Activated naive CD4-positive, alpha-beta T cell treated with anti-CD3 and anti-CD28 coated beads, Interleukin-2, amount 50 U/mL, for 24 hours (primary cell): Measurements from ENCODE around the gene SYF2.

Experiments
- H3K27ac Mint-ChIP-seq: one replicate; pipeline ENCODE4 v1.8.0; 2021; ENCODE audit warnings: mild to moderate bottlenecking, mixed read lengths
- H3K27me3 Mint-ChIP-seq: one replicate; pipeline ENCODE4 v1.8.0; 2021; ENCODE audit warnings: mixed read lengths
- H3K36me3 Mint-ChIP-seq: one replicate; pipeline ENCODE4 v1.8.0; 2021; ENCODE audit warnings: mixed read lengths
- H3K4me1 Mint-ChIP-seq: one replicate; pipeline ENCODE4 v1.8.0; 2021; ENCODE audit warnings: mixed read lengths
- H3K4me3 Mint-ChIP-seq: one replicate; pipeline ENCODE4 v1.8.0; 2021; ENCODE audit warnings: mild to moderate bottlenecking, mixed read lengths
- H3K9me3 Mint-ChIP-seq: one replicate; pipeline ENCODE4 v1.8.0; 2021; ENCODE audit warnings: mixed read lengths

The SYF2 gene

GRCh38 chr1:25185409-25186160 lies 46.7 kb downstream of the SYF2 start:
- no peaks in the 10 kb centered on the region for H3K4me1 Mint-ChIP-seq

DNA sequence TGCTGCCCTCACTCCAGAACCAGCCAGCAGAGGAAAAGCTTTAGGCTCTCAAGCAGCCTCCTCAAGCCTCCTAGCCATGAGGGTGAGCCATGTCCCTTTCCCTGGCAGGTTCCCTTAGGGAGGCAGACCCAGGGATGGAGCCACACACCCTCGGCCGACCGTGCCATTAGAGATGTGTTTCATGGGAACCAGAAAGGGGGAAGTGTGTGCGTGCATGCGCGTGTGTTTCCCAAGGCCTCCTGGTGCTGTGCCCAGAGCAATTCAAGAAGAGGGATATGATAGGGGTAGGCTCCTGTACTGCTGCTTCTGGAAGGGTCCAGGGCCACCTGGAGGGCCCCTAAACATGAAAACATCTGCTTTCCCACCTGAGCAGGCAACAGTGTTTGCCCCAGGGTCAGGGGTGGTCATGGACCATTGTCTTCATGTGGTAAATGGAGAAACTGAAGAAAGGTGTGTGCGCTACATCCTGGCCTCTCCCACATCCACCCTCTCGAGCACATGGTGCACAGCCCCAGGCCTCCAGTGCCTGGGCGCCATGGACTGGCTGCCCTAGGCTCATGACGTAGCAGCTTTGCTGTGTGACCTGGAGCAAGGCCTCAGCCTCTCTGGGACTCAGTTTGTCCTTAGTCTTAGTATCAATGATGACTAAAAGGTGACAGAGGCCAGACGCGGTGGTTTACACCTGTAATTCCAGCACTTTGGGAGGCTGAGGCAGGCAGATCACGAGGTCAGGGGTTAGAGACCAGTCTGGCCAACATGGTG lies 48.1 kb downstream of the SYF2 start:
- no peaks in the 10 kb centered on the region for H3K9me3 Mint-ChIP-seq
- no peaks in the 10 kb centered on the region for H3K36me3 Mint-ChIP-seq
- no peaks in the 10 kb centered on the region for H3K27me3 Mint-ChIP-seq
- no peaks in the 10 kb centered on the region for H3K4me1 Mint-ChIP-seq
- no peak overlapping the region for H3K27ac Mint-ChIP-seq
- H3K4me3 Mint-ChIP-seq = no peak overlapping the region

More at GRCh38 chr1:25185409-25186160, 46.7 kb downstream of the SYF2 start:
- no peaks in the 10 kb centered on the region for H3K9me3 Mint-ChIP-seq
- no peaks in the 10 kb centered on the region for H3K27me3 Mint-ChIP-seq
- H3K36me3 Mint-ChIP-seq = no peaks in the 10 kb centered on the region
- no peak overlapping the region for H3K4me3 Mint-ChIP-seq
- no peak overlapping the region for H3K27ac Mint-ChIP-seq

GRCh38 chr1:25183126-25183980 lies 48.9 kb downstream of the SYF2 start:
- Mint-ChIP-seq H3K9me3 (no peaks in the 10 kb centered on the region), H3K4me1 (no peaks in the 10 kb centered on the region), H3K27ac (no peak overlapping the region), H3K36me3 (no peaks in the 10 kb centered on the region), H3K27me3 (no peaks in the 10 kb centered on the region), H3K4me3 (no peak overlapping the region)

GRCh38 chr1:25182629-25183028 lies 49.7 kb downstream of the SYF2 start:
- Mint-ChIP-seq H3K4me1 (no peaks in the 10 kb centered on the region), H3K36me3 (no peaks in the 10 kb centered on the region), H3K27ac (no peak overlapping the region), H3K4me3 (no peak overlapping the region), H3K9me3 (no peaks in the 10 kb centered on the region), H3K27me3 (no peaks in the 10 kb centered on the region)

GRCh38 chr1:25180996-25181395 lies 51.3 kb downstream of the SYF2 start:
- Mint-ChIP-seq H3K4me3 (no peak overlapping the region), H3K27ac (no peak overlapping the region), H3K4me1 (no peaks in the 10 kb centered on the region), H3K9me3 (no peaks in the 10 kb centered on the region), H3K27me3 (no peaks in the 10 kb centered on the region), H3K36me3 (no peaks in the 10 kb centered on the region)

- Mint-ChIP-seq H3K36me3 (no peaks in the 10 kb centered on the region), H3K4me1 (no peaks in the 10 kb centered on the region), H3K4me3 (no peak overlapping the region), H3K9me3 (no peaks in the 10 kb centered on the region), H3K27me3 (no peaks in the 10 kb centered on the region), H3K27ac (no peak overlapping the region)
Observed at GRCh38 chr1:25178917-25179561, 53.3 kb downstream of the SYF2 start.

DNA sequence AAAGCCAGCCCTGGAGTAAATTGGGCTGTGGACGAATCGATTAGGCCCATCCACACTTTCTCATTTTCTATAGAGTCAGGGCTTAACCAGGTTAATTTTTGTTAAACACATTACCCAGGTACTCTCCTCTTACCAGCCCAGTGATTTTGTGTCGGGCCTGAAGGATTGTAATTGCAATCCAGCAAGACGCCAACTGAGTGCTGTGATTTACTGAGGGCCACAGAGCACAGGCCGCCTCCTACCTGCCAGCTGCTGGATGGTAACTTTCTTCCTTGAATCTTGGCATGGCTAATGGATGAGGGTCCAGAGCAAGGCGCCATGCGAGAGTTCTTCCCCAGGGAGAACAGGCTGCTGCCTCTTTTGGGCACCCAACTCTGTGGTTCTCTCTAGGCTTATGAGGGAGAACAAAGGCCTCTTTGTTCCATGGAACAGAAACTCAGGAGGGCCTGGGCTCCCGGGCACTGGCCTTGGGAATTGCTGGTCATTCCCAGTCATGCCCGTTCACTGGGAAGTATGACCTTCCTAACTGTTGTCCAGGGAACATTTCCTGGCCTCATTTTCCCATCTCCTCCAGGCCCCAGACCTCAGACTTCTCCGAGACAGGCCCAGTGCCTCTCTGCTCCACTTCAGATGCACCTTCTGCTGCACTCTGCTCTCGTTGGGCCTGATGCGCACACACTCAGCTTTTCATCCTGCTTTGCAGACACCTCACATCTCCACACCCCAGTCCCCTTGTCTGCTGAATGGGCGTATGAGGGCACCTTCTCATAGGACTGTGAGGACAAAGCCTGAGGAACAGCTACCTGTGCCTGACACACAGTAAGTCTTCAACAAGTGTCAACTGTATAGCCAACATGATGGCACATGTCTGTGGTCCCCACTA lies 57.3 kb downstream of the SYF2 start:
- no peaks in the 10 kb centered on the region for H3K9me3 Mint-ChIP-seq
- H3K4me3 Mint-ChIP-seq = no peak overlapping the region
- H3K27me3 Mint-ChIP-seq = no peaks in the 10 kb centered on the region
- H3K27ac Mint-ChIP-seq = no peak overlapping the region
- H3K36me3 Mint-ChIP-seq = no peaks in the 10 kb centered on the region
- no peaks in the 10 kb centered on the region for H3K4me1 Mint-ChIP-seq

GRCh38 chr1:25174363-25174729 lies 58.0 kb downstream of the SYF2 start:
- no peaks in the 10 kb centered on the region for H3K4me1 Mint-ChIP-seq
- H3K9me3 Mint-ChIP-seq = no peaks in the 10 kb centered on the region
- no peak overlapping the region for H3K27ac Mint-ChIP-seq
- no peaks in the 10 kb centered on the region for H3K36me3 Mint-ChIP-seq
- H3K4me3 Mint-ChIP-seq = no peak overlapping the region
- H3K27me3 Mint-ChIP-seq = no peaks in the 10 kb centered on the region

DNA sequence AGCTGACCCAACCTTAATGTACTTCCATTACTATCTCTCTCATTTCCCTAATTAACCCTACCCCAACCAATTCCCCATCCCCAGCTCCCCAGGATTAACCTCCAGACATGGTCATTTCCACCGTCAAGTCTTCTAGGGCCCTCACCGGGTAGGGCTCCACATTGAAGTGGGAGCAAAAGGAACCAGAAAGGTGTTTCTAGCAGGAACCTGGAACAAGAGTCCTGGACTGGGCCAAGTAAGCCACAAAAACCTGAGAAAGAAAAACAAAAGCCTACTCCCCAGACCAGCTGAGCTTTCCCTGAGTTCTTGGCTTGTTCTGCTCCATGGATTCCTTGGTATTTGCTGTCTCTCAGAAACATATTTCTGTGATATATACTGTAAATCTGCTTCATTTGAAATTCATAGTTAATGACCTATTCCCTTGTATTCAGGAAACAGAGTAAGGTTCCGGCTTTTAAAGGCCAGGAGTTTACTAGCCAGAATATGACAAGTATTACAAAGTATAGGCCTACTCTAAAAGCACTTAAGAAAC lies 58.4 kb downstream of the SYF2 start:
- no peaks in the 10 kb centered on the region for H3K9me3 Mint-ChIP-seq
- no peaks in the 10 kb centered on the region for H3K27me3 Mint-ChIP-seq
- H3K4me1 Mint-ChIP-seq = no peaks in the 10 kb centered on the region
- no peak overlapping the region for H3K4me3 Mint-ChIP-seq
- no peak overlapping the region for H3K27ac Mint-ChIP-seq
- H3K36me3 Mint-ChIP-seq = no peaks in the 10 kb centered on the region
